Sigmoid colon (tissue), 4 donors: Measurements from ENCODE around the gene MAPRE3.

Experiments
- CTCF ChIP-seq, 4 experiments: fragments of 450-650 bp in 3 of 4; fragments of 200-600 bp in 1 of 4; IDR thresholded peaks; one replicate each; pipeline ENCODE4 v1.5.1; 2016 to 2019; ENCODE audit warnings: antibody characterized with exemption in 4 of 4, mild to moderate bottlenecking in 3 of 4, moderate library complexity in 2 of 4
- EP300 ChIP-seq, 4 donors: sonication (generic); formaldehyde crosslinking; IDR thresholded peaks; one replicate each; pipeline ENCODE4 v1.6.1; 2017; ENCODE audit warnings: antibody characterized with exemption in 4 of 4
- POLR2A ChIP-seq, 2 donors: fragments of 450-650 bp; IDR thresholded peaks; one replicate each; pipeline ENCODE4 v1.6.1; 2016; ENCODE audit warnings: antibody characterized with exemption in 2 of 2, mild to moderate bottlenecking in 2 of 2, moderate library complexity in 2 of 2
- POLR2AphosphoS5 ChIP-seq, 4 donors: sonication (generic); formaldehyde crosslinking; IDR thresholded peaks; one replicate each; pipeline ENCODE4 v1.6.1; 2017; ENCODE audit warnings: antibody characterized with exemption in 4 of 4

GRCh38 chr2:27069436-27069835 is 99.0 kb downstream of the MAPRE3 start:
- TF ChIP-seq CTCF (IDR thresholded peaks at IDR 0.05) (no peak), POLR2A (IDR thresholded peaks at IDR 0.05) (no peak), EP300 (IDR thresholded peaks at IDR 0.05) (no peak), POLR2AphosphoS5 (IDR thresholded peaks at IDR 0.05) (no peak)
